GM19467 (cell line): ENCODE results near the gene BRICD5.

Experiments
- ATAC-seq: cut with Tn5 transposase; IDR thresholded peaks from one replicate; pipeline ENCODE4 v1.9.1; 2021; ENCODE audit warnings: mild to moderate bottlenecking, moderate library complexity; ENCODE audit not compliant: unreplicated experiment

BRICD5 gene

DNA sequence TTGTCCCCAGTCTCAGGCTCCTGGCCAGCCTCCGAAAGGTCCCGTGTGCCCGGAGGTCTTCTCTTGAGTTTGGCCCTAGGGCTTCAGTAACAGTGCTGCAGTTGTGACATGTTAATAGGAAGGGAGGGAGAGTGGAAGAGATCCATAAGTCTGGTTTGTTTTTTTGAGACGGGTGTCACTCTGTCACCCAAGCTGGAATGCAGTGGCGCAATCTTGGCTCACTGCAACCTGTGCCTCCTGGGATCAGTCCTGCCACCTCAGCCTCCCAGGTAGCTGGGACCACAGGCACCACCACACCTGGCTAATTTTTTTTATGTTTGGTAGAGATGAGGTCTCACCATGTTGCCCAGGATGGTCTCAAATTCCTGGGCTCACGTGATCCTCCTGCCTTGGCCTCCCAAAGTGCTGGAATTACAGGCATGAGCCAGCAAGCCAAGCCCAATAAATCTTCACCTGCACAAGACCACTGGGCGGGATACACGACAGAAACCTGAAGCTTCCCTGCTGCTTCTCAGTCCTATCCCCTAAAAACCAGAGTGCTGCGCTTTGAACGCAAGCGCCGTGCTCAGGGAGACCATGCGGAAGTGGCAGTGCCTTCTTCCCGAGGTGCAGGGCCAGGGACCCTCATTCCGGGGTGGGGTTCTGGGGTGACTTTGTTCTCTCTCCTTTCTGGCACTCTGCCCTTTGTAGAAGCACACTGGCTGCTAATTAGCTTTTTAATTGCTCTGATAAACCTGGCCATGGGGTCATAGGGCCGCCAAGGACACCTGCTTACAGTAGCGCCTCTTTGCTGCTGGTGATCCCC is 44.2 kb downstream of the BRICD5 start:
- ATAC-seq: no peak

GRCh38 chr16:2165861-2166260 is 44.8 kb downstream of the BRICD5 start:
- ATAC-seq: no peak

- ATAC-seq: no peak
Observed at GRCh38 chr16:2163211-2163881, 47.3 kb downstream of the BRICD5 start.

DNA sequence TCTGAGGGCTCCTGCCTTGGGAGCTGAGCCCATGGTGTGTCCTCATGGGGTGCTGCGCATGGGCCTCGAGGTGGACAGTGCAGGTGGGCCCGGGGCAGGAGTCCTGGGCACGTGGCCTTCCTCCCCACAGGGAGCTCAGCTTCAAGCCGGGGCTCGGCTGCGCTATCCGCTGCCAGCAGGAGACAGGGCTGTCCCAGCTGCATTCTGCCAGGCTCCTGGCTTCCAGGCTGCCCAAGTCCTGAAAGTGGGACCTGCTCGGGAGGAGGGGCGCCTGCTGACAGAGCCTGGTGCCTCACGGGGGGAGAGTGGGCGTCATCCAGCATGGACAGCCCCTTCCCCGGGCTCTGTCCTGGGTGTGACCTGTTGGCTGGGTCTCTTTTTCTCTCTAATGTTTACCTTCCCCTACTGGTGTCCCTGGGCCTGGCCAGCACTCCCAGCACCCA is 48.0 kb downstream of the BRICD5 start:
- ATAC-seq: no peak

DNA sequence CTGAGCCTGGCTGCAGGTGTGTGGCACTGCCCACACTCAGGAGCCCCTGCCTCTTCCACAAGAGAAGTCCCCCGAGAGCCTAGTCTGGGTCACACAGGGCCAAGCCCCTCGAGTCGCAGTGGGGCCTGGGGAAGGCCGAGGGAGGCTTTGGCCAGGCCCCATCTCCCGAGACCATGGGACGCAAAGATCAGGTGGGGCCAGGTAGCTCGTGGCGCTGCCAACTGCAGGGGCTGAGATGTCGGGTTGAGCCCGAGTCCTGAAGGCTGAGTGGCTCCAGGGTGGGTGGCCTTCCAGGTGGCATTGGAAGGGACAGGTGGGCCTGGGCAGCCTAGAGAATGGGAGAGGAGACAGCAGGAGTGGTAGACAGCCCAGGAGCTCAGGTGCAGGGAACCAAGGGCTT is 48.8 kb downstream of the BRICD5 start:
- no peak for ATAC-seq

DNA sequence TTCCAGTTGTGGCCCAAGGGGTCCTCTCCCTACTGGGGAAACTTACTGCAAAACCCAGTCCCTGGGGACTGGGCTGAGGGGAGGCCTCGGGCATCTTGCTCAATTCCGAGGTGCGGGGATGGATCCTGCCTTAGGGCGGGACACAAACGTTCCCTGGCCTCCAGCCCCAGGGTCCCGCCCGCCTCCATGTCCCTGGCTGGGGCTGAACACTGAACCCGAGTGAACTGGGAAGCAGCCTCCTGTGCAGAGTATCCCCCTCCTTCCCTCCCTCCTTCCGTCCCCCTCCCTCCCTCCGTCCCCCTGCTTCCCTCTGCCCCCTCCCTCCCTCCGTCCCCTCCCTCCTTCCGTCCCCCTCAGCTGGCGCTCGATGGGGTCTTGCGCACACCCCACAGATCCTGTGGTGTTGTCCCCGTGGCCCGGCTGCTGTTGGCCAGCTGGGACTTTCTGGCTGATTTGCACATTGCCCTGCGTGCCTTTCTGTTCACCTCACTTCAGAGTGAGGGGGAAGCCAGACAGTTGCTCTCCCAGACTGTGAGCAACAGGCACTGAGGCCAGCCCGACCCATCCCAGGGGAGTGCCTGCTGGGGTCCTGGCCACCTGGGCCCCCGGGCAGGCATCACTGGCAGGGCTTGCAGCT is 49.6 kb downstream of the BRICD5 start:
- ATAC-seq: no peak
